Measurements from ENCODE around the gene RSPH1. TPM values are rescaled to one million over a fixed set of nuclear protein-coding genes. Genes with fewer than 3 reads are reported as not detected.

The RSPH1 gene
- total RNA-seq, 1 experiment from 2014 or later, result 1.5 TPM

DNA sequence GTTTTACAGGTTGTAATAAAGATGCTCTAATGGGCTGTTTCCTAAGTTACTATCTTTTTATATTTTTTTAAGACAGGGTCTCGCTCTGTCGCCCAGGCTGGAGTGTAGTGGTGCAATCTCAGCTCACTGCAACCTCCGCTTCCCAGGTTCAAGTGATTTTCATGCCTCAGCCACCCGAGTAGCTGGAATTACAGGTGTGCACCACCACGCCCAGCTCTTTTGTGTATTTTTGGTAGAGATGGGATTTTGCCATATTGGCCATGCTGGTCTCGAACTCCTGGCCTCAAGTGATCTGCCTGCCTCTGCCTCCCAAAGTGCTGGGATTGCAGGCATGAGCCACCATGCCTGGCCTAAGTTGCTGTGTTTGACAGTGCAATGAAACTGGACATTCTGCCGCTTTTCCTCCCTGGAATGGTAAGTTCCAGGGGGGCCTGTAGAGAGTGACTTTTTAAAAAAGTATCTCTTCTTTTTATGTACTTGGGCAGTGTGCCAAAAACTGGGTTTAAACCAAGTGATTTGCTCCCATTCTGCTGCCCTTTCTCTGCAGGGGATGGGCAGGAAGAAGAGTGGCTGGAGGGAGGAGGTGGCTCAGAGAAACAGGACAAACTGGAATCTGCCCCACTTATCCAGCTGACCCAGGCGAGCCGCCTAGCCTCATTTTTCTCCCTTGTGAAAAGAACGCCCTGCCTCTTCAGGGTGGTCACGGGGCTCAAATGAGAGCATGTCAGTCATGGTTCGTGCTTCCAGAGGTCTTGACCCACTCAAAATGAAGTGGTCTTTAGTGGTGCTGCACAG lies 19.9 kb upstream of the RSPH1 start (continued):
- TF ChIP-seq, protein P1, sequence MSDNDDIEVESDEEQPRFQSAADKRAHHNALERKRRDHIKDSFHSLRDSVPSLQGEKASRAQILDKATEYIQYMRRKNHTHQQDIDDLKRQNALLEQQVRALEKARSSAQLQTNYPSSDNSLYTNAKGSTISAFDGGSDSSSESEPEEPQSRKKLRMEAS (IDR thresholded peaks at IDR 0.05), result no peak
- TF ChIP-seq, protein P2, sequence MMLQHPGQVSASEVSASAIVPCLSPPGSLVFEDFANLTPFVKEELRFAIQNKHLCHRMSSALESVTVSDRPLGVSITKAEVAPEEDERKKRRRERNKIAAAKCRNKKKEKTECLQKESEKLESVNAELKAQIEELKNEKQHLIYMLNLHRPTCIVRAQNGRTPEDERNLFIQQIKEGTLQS (IDR thresholded peaks at IDR 0.05), result no peak

DNA sequence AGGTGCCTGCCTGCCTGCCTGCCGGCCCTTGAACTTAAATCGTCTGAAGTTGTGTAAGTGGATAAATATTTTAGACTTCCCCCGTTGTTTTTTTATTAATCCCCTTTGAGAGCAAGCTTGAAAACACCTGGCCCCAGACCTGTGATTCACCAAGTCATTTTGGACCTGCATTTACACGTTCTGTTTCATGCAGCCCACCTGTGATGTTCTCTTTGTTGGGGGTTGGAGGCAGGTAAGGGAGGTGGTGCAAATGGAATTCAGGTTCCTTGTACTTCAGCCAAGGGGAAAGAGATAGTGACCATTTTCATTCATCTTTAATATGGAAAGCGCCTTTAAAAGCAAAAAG lies 18.8 kb upstream of the RSPH1 start:
- Histone ChIP-seq H3K27me3 (ENCODE audit: insufficient read depth, low read length) (no peaks in the 10 kb centered on the region), H4K20me1 (ENCODE audit: insufficient read depth) (no peaks in the 10 kb centered on the region), H3K4me1 (ENCODE audit: control insufficient read depth in 1 of 2, insufficient read depth in 2 of 2, low read length in 2 of 2) (peaks cover 46 to 57% of the 10 kb centered on the region in 2 experiments), H3K36me3 (ENCODE audit: control insufficient read depth in 1 of 2, insufficient read depth in 2 of 2, low read length in 2 of 2) (peaks cover 0 to 5% of the 10 kb centered on the region in 2 experiments; a peak in 2 of 4 replicates), H3K9me2 (ENCODE audit: insufficient read depth) (no peaks in the 10 kb centered on the region), H3K9ac (ENCODE audit: low read length) (peak overlapping the region; percentile 66), H3K4me2 (ENCODE audit: low read length) (peak overlapping the region; percentile 83), H3K79me2 (ENCODE audit: insufficient read depth, low read length) (no peaks in the 10 kb centered on the region), H3K9me3 (ENCODE audit: control insufficient read depth in 1 of 2, insufficient read depth in 1 of 2, low read depth in 1 of 2, low read length in 2 of 2) (no peaks in the 10 kb centered on the region), H2AFZ (ENCODE audit: low read depth, low read length, poor library complexity, severe bottlenecking) (peak overlapping the region; percentile 3), H3K27ac (ENCODE audit: low read depth, low read length) (peak overlapping the region; percentile 62; the same call in 1 of the 2 replicates), H3K4me3 (replicated peaks in 1 of 2; ENCODE audit: low read depth in 1 of 2, low read length in 2 of 2) (peak overlapping the region; percentile 56 to 72)
- POLR2A ChIA-PET, result interaction anchor here (1.2 kb wide), 1 partner anchor 14 kb away, joined by 3 read pairs; no protein-coding TSS in a partner anchor
- RAD21 ChIA-PET (ENCODE audit: low non-redundant PET in 1 of 2, low total read pairs in 2 of 2, uncharacterized antibody in 2 of 2, unreplicated experiment in 2 of 2), result no interaction called here
- BruUV-seq (replicated peaks), result no TSS peak
- CTCF ChIA-PET, result no interaction called here
- TF ChIP-seq TCF7L2 (IDR thresholded peaks at IDR 0.05; ENCODE audit: borderline replicate concordance, extremely low read depth, insufficient read depth, insufficient read length) (no peak), YY1 (IDR thresholded peaks at IDR 0.05; ENCODE audit: extremely low read depth, insufficient replicate concordance, low read depth, low read length) (no peak), ZFX (IDR thresholded peaks at IDR 0.05) (no peak), ELF1 (IDR thresholded peaks at IDR 0.05; ENCODE audit: borderline replicate concordance, low read depth) (no peak), EZH2phosphoT487 (IDR thresholded peaks at IDR 0.05; ENCODE audit: borderline replicate concordance) (no peak), CEBPB (IDR thresholded peaks at IDR 0.05; ENCODE audit: low read depth) (no peak), SIN3A (IDR thresholded peaks at IDR 0.05; ENCODE audit: low read depth) (no peak), CBX3 (IDR thresholded peaks at IDR 0.05; ENCODE audit: low read depth) (no peak)
- TF ChIP-seq, protein P3, sequence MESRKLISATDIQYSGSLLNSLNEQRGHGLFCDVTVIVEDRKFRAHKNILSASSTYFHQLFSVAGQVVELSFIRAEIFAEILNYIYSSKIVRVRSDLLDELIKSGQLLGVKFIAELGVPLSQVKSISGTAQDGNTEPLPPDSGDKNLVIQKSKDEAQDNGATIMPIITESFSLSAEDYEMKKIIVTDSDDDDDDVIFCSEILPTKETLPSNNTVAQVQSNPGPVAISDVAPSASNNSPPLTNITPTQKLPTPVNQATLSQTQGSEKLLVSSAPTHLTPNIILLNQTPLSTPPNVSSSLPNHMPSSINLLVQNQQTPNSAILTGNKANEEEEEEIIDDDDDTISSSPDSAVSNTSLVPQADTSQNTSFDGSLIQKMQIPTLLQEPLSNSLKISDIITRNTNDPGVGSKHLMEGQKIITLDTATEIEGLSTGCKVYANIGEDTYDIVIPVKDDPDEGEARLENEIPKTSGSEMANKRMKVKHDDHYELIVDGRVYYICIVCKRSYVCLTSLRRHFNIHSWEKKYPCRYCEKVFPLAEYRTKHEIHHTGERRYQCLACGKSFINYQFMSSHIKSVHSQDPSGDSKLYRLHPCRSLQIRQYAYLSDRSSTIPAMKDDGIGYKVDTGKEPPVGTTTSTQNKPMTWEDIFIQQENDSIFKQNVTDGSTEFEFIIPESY (IDR thresholded peaks at IDR 0.05; ENCODE audit: extremely low read depth, insufficient replicate concordance, low read length), result no peak
- ATAC-seq (no peak), DNase-seq (ENCODE audit: low read depth, low spot score) (no peak)
- intact Hi-C loops (cut with micrococcal nuclease), result loop anchor here (5.0 kb wide), 1 partner anchor 63 kb away; no protein-coding TSS in a partner anchor
